ENCODE results near the gene PGAP3. TPM values are rescaled to one million over a fixed set of nuclear protein-coding genes. Genes with fewer than 3 reads are reported as not detected.

The PGAP3 gene
- polyA plus RNA-seq, 3 donors: 32.1 to 50.8 (median 37.2) TPM

DNA sequence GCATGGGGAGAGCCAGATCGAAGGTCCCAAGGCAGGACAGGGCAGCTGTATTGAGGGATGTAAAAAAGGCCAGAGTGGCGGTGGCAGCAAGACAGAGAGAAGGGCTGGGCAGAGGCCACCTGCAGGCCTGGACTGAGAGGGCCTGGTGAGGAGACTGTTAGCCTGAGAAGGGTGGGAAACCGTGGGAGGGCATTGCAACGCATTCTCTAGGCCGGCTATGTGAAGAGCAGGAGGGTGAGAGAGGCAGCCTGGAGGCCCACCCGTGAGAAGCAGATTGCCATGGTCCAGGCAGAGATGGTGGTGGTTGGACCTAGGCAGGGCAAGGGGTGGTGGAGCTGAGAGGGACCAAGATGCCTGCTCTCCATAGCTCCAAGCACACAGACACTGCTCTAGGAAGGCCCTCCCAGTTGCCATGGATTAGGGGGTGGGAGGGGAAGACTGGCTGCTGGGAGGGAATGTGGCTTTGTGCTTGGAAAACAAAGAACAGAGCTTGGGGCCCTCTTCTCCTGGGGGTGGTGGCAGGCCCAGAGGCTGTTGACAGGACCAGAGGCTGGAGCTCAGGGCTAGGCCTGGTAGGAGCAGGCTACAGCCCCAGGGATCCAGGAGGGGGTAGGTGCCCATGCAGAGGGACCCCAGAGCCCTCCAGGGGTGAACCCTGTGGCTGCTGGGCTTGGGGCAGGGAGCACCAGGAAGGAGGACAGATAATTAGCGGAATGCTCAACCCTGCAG is 35.1 kb downstream of the PGAP3 start:
- no peak for DNase-seq (ENCODE audit: extremely low read depth in 1 of 11, low read depth in 9 of 11, low spot score in 4 of 11)

DNA sequence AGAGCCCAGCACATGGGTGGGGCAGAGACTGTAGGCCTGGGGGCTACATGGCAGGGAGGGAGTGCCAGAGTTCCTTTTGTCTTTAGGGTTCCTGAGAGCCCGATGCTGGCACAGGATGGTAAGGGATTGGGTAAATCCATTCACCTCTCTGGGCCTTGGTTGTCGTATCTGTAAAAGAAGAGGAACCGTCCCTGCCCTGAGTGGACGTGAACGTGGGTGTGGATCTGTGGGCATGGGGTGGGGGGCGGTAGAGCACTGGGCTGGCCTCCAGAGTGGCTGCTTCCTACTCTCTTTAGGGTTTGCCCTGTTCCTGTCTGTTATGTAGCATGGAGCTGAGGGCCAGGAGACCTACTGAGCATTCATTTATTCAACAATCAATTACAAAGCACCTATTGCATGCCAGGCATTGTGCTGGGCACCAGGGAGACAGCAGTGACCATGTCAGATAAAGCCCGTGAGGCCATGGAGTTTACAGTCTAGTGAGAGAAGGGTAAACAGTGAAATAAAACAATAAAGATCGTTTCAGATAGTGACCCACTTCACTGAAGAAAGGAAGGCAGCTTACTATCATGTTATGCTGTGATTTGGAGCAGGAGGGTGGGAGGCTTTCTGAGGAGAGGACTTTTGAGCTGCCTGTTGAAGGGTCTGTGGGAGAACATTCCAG is 35.8 kb downstream of the PGAP3 start:
- DNase-seq (ENCODE audit: extremely low read depth in 1 of 11, low read depth in 9 of 11, low spot score in 4 of 11): no peak

- DNase-seq (ENCODE audit: extremely low read depth in 1 of 11, low read depth in 9 of 11, low spot score in 4 of 11): no peak
These were observed 37.7 kb downstream of the PGAP3 start for GRCh38 chr17:39650121-39650579.

DNA sequence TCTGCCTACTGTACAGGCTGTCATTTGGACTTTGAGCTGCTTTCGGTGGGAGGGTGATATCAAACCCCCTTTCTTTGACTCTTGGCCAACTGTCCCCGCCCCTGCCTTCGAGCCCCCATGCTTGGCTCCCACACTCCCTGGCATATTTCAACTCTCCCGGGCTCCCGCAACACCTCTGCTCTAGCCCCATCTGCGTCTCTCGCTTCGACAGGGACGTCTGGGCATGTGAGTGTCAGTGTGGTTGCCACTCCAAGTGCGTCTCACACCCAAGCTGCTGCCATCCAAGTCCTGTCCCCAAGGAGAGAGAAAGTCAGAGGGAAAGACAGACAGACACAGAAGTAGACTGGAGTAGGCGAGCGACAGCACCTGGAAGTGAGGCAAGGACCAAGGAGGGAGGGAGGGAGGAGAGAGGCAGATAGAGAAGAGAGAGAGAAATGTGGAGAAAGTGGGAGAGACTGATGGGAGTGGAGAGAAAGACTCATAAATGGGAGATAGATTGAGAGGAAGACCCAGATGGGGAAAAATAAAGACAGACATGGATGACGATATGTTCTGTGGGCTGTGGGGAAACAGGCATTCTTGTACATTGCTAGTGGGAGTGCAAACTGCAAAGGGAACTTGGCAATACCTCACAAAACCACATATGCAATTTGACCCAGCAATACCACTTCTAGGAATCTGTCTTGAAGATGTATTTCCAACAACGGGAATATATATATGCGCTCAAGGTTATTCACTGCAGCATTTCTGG is 39.1 kb downstream of the PGAP3 start:
- DNase-seq (ENCODE audit: extremely low read depth in 1 of 11, low read depth in 9 of 11, low spot score in 4 of 11): no peak

DNA sequence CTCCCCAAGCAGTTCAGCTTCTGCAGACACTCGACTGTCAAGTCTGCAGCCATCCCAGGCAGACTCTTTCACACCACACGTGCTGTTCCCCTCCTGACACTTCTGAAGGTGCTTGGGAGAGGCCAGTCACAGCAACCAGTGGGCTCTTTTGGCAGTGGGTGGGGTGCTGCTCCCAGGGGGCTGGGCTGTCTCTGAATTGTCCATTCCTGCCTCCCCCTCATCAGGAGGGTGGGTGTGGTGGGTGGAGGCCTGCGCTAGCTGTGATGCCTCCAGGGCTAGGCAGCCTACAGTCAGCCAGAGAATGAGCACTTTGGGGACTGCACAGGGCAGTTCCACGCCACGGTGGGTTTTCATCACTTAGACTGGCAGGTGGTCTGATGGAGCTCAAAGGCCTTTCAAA is 40.6 kb downstream of the PGAP3 start:
- DNase-seq (ENCODE audit: extremely low read depth in 1 of 11, low read depth in 9 of 11, low spot score in 4 of 11): no peak

- no peak for DNase-seq (ENCODE audit: extremely low read depth in 1 of 11, low read depth in 9 of 11, low spot score in 4 of 11)
These were observed 44.6 kb downstream of the PGAP3 start for GRCh38 chr17:39643271-39643670.

- DNase-seq (ENCODE audit: extremely low read depth in 1 of 11, low read depth in 9 of 11, low spot score in 4 of 11): no peak
These were observed 45.4 kb downstream of the PGAP3 start for GRCh38 chr17:39642291-39643074.

- no peak for DNase-seq (ENCODE audit: extremely low read depth in 1 of 11, low read depth in 9 of 11, low spot score in 4 of 11)
These were observed 46.0 kb downstream of the PGAP3 start for GRCh38 chr17:39641883-39642282.

DNA sequence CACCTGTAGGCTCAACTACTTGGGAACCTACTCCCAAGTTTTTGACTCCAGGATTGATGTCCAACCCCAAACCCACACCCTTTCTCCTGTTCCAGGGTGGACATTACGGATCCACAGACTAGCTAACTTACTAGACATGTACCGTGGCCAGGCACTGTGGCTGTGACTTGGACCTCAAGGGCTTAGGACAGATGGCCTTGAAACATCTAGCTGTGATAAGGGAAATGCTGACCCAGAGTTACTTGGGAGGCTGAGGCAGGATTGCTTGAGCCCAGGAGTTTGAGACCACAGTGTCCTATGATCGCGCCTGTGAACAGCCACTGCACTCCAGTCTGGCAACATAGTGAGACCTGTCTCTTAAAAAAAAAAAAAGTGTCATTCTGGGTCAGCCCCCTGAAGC is 46.8 kb downstream of the PGAP3 start:
- no peak for DNase-seq (ENCODE audit: extremely low read depth in 1 of 11, low read depth in 9 of 11, low spot score in 4 of 11)

GRCh38 chr17:39640591-39641031 is 47.2 kb downstream of the PGAP3 start:
- DNase-seq (ENCODE audit: extremely low read depth in 1 of 11, low read depth in 9 of 11, low spot score in 4 of 11): no peak

DNA sequence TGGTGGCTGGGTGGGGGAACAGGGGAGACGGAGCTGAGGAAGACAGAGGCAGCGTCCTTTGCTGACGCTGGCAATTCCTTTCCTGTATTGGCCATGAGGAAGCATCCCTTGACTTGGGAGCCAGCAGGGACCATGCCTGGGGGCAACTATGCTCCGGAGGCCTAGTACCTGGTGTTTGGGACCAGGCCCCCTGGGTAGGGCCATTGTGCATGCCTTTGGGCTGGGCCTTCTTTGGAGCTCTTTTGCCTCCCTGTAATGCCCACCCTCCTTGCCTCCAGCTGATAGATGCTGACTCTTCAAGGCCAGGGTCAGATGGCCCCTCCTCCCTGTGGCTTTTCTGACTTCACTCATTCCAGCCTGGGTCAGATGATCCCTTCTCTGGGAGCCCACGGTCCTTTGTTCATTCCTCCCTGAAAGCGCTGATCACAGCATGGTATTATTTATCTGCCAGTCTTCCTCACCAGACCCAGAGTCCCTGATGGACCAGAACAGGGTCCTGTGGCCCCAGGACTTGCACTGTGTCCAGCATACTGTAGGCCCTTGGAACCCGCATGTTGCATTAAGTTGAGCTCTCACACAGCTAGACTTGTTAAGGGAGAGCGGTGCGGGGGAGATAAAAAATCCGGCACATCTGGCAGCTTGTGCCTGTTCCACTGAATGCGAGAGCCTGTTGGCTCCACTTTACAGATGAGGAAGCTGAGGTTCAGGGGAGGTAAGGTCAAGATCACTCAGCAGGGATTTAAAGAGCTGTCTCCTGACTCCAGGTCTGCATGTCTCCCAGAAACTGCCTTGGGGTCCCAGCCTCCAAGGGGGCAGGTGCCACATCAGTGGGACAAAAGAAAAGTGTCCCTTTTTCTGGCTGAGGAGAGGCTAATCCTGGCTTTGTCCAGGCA is 48.0 kb downstream of the PGAP3 start:
- DNase-seq (ENCODE audit: extremely low read depth in 1 of 11, low read depth in 9 of 11, low spot score in 4 of 11): no peak

DNA sequence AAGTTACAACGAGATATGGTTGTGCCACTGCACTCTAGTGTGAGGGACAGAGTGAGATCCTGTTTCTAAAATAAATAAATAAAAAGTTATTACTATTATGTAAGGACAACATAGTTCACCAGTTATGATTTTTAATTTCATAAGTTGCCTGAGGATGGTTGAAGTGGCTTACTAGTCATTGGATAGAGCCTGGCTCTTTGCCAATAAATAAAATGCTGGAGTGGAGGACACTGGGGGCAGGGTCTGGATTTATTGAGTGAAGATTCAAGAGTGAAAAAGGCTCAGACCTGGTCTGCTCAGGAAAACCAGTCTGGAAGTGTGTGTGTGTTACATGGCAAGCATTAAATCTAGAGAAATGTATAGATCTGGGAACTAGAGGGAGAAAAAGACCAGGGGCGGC is 48.8 kb downstream of the PGAP3 start:
- no peak for DNase-seq (ENCODE audit: extremely low read depth in 1 of 11, low read depth in 9 of 11, low spot score in 4 of 11)

DNA sequence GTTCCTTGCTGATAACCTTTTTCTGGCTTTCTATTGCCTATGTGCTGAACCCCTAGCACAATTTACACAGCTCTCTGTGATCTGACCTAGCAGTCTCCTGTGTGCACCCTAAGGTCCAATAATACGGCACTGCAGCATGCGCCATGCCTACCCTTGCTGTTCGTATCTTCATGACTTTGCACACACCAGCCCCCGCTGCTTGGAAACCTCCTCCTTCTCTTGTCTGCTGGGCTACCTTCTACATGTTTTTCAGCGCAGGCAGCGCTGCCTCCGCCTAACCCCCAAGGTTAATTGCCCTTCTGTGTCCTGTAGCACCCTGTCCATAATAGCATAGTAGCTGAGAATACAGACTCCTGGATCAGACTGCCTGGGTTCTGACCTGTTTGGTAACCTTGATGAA is 49.5 kb downstream of the PGAP3 start:
- DNase-seq (ENCODE audit: extremely low read depth in 1 of 11, low read depth in 9 of 11, low spot score in 4 of 11): no peak

GRCh38 chr17:39636927-39637736 is 50.7 kb downstream of the PGAP3 start, which contains the start of gene STARD3:
Gene STARD3, plus strand, starts transcription at chr17:39637144. Its CDS starts 16,388 bp downstream, at chr17:39653532.
- DNase-seq (ENCODE audit: extremely low read depth in 1 of 11, low read depth in 9 of 11, low spot score in 4 of 11): peak in 10 of 11 donors; percentile 69 to 88 (median 84)

DNA sequence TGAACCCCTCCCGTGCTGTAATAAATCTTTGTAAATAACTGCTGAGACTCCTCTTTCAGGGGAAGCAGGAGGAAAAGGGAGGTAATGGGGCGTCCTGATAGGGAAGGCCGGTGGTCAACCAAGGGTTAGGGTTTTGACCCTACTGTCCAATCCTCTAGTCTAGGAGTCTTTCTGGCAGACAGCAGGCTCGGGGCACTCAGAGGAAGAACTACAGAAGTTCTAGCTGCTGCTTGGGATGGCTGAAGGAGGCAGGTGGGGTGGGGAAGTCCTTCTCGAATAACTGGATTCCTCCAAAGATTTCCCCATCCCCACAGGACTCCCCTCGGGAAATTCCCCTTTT is 51.3 kb downstream of the PGAP3 start:
- no peak for DNase-seq (ENCODE audit: extremely low read depth in 1 of 11, low read depth in 9 of 11, low spot score in 4 of 11)

DNA sequence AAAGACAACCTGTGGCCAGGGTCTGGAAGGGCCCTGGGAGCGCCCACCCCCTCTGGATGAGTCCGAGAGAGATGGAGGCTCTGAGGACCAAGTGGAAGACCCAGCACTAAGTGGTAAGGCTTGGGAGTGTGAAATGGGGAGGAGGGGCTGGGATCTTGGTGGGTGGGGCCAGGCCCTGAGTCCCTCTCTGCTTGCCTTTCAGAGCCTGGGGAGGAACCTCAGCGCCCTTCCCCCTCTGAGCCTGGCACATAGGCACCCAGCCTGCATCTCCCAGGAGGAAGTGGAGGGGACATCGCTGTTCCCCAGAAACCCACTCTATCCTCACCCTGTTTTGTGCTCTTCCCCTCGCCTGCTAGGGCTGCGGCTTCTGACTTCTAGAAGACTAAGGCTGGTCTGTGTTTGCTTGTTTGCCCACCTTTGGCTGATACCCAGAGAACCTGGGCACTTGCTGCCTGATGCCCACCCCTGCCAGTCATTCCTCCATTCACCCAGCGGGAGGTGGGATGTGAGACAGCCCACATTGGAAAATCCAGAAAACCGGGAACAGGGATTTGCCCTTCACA is 52.2 kb downstream of the PGAP3 start:
- DNase-seq (ENCODE audit: extremely low read depth in 1 of 11, low read depth in 9 of 11, low spot score in 4 of 11): no peak

GRCh38 chr17:39634384-39634871 is 53.4 kb downstream of the PGAP3 start:
- peak in 1 of 11 donors; percentile 59 for DNase-seq (ENCODE audit: extremely low read depth in 1 of 11, low read depth in 9 of 11, low spot score in 4 of 11)

Data from renal cortex interstitium (tissue), 11 donors.